HG03558 (cell line): ENCODE data around the gene CYP1B1.
"Not testable (repeated sequence)": the region's sequence is repeated elsewhere in the genome, so short reads cannot be mapped to it uniquely, and the experiment has no call there.

Source experiments
- ATAC-seq: cut with Tn5 transposase; IDR thresholded peaks from one replicate; pipeline ENCODE4 v1.9.1; 2021; ENCODE audit warnings: moderate number of reproducible peaks; ENCODE audit not compliant: unreplicated experiment; ENCODE audit errors: extremely low read depth

Gene CYP1B1

GRCh38 chr2:38099099-38100028, 23.4 kb upstream of the CYP1B1 start:
- ATAC-seq: no peak

- no peak for ATAC-seq
Measured at GRCh38 chr2:38098421-38099098, 22.6 kb upstream of the CYP1B1 start.

- ATAC-seq: no peak
Measured at GRCh38 chr2:38097988-38098385, 22.0 kb upstream of the CYP1B1 start.

GRCh38 chr2:38097258-38097987, 21.5 kb upstream of the CYP1B1 start:
- no peak for ATAC-seq

- ATAC-seq: no peak
Measured at GRCh38 chr2:38095996-38096861, 20.3 kb upstream of the CYP1B1 start.

- no peak for ATAC-seq
Measured at GRCh38 chr2:38095079-38095995, 19.4 kb upstream of the CYP1B1 start.

GRCh38 chr2:38093527-38094165, 17.7 kb upstream of the CYP1B1 start:
- no peak for ATAC-seq

- no peak for ATAC-seq
Measured at GRCh38 chr2:38092196-38092902, 16.4 kb upstream of the CYP1B1 start.

- no peak for ATAC-seq
Measured at GRCh38 chr2:38091760-38092159, 15.8 kb upstream of the CYP1B1 start.

GRCh38 chr2:38090928-38091327, 15.0 kb upstream of the CYP1B1 start:
- ATAC-seq: no peak

- not testable (repeated sequence) for ATAC-seq
Measured at GRCh38 chr2:38090212-38090611, 14.3 kb upstream of the CYP1B1 start.

GRCh38 chr2:38085998-38086698, 10.2 kb upstream of the CYP1B1 start:
- ATAC-seq: not testable (repeated sequence)

- ATAC-seq: not testable (repeated sequence)
Measured at GRCh38 chr2:38084556-38084955, 8.6 kb upstream of the CYP1B1 start.

- ATAC-seq: not testable (repeated sequence)
Measured at GRCh38 chr2:38082727-38083126, 6.8 kb upstream of the CYP1B1 start.

- ATAC-seq: no peak
Measured at GRCh38 chr2:38080346-38080745, 4.4 kb upstream of the CYP1B1 start.

GRCh38 chr2:38079116-38080052, 3.4 kb upstream of the CYP1B1 start:
- ATAC-seq: no peak
